Body of pancreas (tissue), 4 donors: ENCODE data around the gene NOCT. TPM values are rescaled to one million over a fixed set of nuclear protein-coding genes. Genes with fewer than 3 reads are reported as not detected.
"Not testable (repeated sequence)": the region's sequence is repeated elsewhere in the genome, so short reads cannot be mapped to it uniquely, and the experiment has no call there.

ENCODE experiments used
- ATAC-seq: fragments of 150-250 bp; one replicate; pipeline ENCODE4 v1.9.1; 2016
- DNase-seq, 4 donors: peaks; one replicate each; pipeline ENCODE4 v3.0.0-alpha.2; 2019
- H3K27ac ChIP-seq, 4 donors: fragments of 200-600 bp; sonication (generic); 1 replicate in 3 of 4; 2 replicates in 1 of 4; pipeline versions ENCODE4 v1.5.1 to v1.6.1; 2016 to 2019; ENCODE audit warnings: mild to moderate bottlenecking in 1 of 4, mixed read lengths in 1 of 4, moderate library complexity in 1 of 4
- H3K27me3 ChIP-seq, 2 donors: fragments of 200-600 bp; sonication (generic); one replicate each; pipeline ENCODE4 v1.6.0; 2016; ENCODE audit warnings: mild to moderate bottlenecking in 1 of 2
- H3K36me3 ChIP-seq, 2 donors: fragments of 200-600 bp; sonication (generic); replicated peaks in 1 of 2; 2 replicates each; pipeline ENCODE4 v1.5.1; 2016; ENCODE audit warnings: low read depth in 2 of 2; ENCODE audit not compliant: insufficient read depth in 1 of 2
- H3K4me1 ChIP-seq: fragments of 200-600 bp; sonication (generic); one replicate; pipeline ENCODE4 v1.6.0; 2016
- H3K4me3 ChIP-seq, 2 donors: fragments of 200-600 bp; sonication (generic); 1 replicate in 1 of 2; 2 replicates in 1 of 2; pipeline ENCODE4 v1.5.1; 2016 to 2019
- H3K9me3 ChIP-seq, 3 donors: fragments of 200-600 bp; sonication (generic); 1 replicate in 2 of 3; 2 replicates in 1 of 3; pipeline ENCODE4 v1.5.1; 2016
- CTCF ChIP-seq, 7 experiments: fragments of 450-650 bp in 4 of 7; fragments of 200-600 bp in 3 of 7; sonication (generic) in 3 of 7; IDR thresholded peaks; one replicate each; pipeline ENCODE4 v1.5.1; 2016 to 2019; ENCODE audit warnings: antibody characterized with exemption in 7 of 7
- POLR2A ChIP-seq, 3 donors: fragments of 450-650 bp; IDR thresholded peaks; one replicate each; pipeline ENCODE4 v1.6.1; 2016; ENCODE audit warnings: antibody characterized with exemption in 3 of 3, mild to moderate bottlenecking in 2 of 3
- WGBS, 2 donors: methylation state at CpG; one replicate each; pipeline ENCODE4 v1.1.5; 2017; 5-methylcytosine and 5-hydroxymethylcytosine counted together
- intact Hi-C: fragments of 100-400 bp; cut with DNase I; formaldehyde crosslinking; loops from one replicate; pipeline ENCODE4 v1.15.1; 2023
- total RNA-seq, 2 donors: library from RNA; depleted of rRNA; stranded (reverse); fragments of >200 nt; gene quantifications; one replicate each; pipeline ENCODE4 v1.1.0, GENCODE V29; 2016

NOCT gene
- total RNA-seq, 2 donors from 2014 or later: 5.7 to 11.9 TPM

GRCh38 chr4:139007640-139008039 is 7.9 kb upstream of the NOCT start:
- Histone ChIP-seq H3K4me3 (no peak overlapping the region), H3K27ac (no peak overlapping the region), H3K4me1 (no peaks in the 10 kb centered on the region), H3K36me3 (no peaks in the 10 kb centered on the region), H3K27me3 (no peaks in the 10 kb centered on the region), H3K9me3 (no peaks in the 10 kb centered on the region)
- ATAC-seq (no peak), DNase-seq (no peak)
- no peak for TF ChIP-seq POLR2A (IDR thresholded peaks at IDR 0.05)
- no peak for TF ChIP-seq CTCF (IDR thresholded peaks at IDR 0.05)
- intact Hi-C loops: no loop called here
- 83 to 92% methylated on average over 2 of the region's 2 CpGs for WGBS, 2 donors

- ATAC-seq, H3K27ac ChIP-seq: not testable (repeated sequence)
- 95 to 97% methylated on average over 7 of the region's 7 CpGs for WGBS, 2 donors
These were observed 7.3 kb upstream of the NOCT start for GRCh38 chr4:139008278-139008677.

GRCh38 chr4:139009702-139010101 is 5.9 kb upstream of the NOCT start:
- Histone ChIP-seq H3K36me3 (no peaks in the 10 kb centered on the region), H3K4me3 (no peak overlapping the region), H3K27me3 (no peaks in the 10 kb centered on the region), H3K27ac (no peak overlapping the region), H3K4me1 (peaks cover 9% of the 10 kb centered on the region), H3K9me3 (no peaks in the 10 kb centered on the region)
- ATAC-seq (no peak), DNase-seq (no peak)
- WGBS, 2 donors: 5 to 23% methylated on average over 1 of the region's 1 CpG
- TF ChIP-seq POLR2A (IDR thresholded peaks at IDR 0.05): no peak
- TF ChIP-seq CTCF (IDR thresholded peaks at IDR 0.05): no peak
- intact Hi-C loops: no loop called here

More at GRCh38 chr4:139008278-139008677, 7.3 kb upstream of the NOCT start:
- DNase-seq, H3K9me3 ChIP-seq, H3K36me3 ChIP-seq, H3K27me3 ChIP-seq, intact Hi-C loops, H3K4me1 ChIP-seq, H3K4me3 ChIP-seq: not testable (repeated sequence)

GRCh38 chr4:139011225-139011950 is 4.2 kb upstream of the NOCT start:
- Histone ChIP-seq H3K4me3 (no peak overlapping the region), H3K4me1 (peaks cover 14% of the 10 kb centered on the region), H3K9me3 (no peaks in the 10 kb centered on the region), H3K27me3 (no peaks in the 10 kb centered on the region), H3K36me3 (no peaks in the 10 kb centered on the region), H3K27ac (no peak overlapping the region)
- intact Hi-C loops: no loop called here
- no peak for ATAC-seq
- TF ChIP-seq CTCF (IDR thresholded peaks at IDR 0.05) (no peak), POLR2A (IDR thresholded peaks at IDR 0.05) (no peak)
- no peak for DNase-seq
- 82 to 87% methylated on average over 16 of the region's 16 CpGs for WGBS, 2 donors

GRCh38 chr4:139014371-139015268 is 961 bp upstream of the NOCT start:
- Histone ChIP-seq H3K9me3 (no peaks in the 10 kb centered on the region), H3K36me3 (no peaks in the 10 kb centered on the region), H3K4me3 (no peak overlapping the region), H3K4me1 (peaks cover 35% of the 10 kb centered on the region), H3K27me3 (no peaks in the 10 kb centered on the region), H3K27ac (peak overlapping the region; percentile 91 to 96 (median 92))
- TF ChIP-seq POLR2A (IDR thresholded peaks at IDR 0.05) (no peak), CTCF (IDR thresholded peaks at IDR 0.05) (no peak)
- ATAC-seq: peak; percentile 36
- intact Hi-C loops: no loop called here
- peak; percentile 15 to 37 (median 28) for DNase-seq
- 43 to 48% methylated on average over 9 of the region's 9 CpGs for WGBS, 2 donors
